NCI-H2107 treated with DMSO at 0.1 percent for 48 hours (cell line): ENCODE results near the gene SMYD2.
"Not testable (repeated sequence)": the region's sequence is repeated elsewhere in the genome, so short reads cannot be mapped to it uniquely, and the experiment has no call there.

ENCODE experiments used
- DNase-seq: peaks from one replicate; lab custom pipeline; 2025; ENCODE audit not compliant: unreplicated experiment; lab: John Stamatoyannopoulos, UW

SMYD2 gene

GRCh38 chr1:214271174-214271858, 9.6 kb upstream of the SMYD2 start:
- no peak for DNase-seq

DNA sequence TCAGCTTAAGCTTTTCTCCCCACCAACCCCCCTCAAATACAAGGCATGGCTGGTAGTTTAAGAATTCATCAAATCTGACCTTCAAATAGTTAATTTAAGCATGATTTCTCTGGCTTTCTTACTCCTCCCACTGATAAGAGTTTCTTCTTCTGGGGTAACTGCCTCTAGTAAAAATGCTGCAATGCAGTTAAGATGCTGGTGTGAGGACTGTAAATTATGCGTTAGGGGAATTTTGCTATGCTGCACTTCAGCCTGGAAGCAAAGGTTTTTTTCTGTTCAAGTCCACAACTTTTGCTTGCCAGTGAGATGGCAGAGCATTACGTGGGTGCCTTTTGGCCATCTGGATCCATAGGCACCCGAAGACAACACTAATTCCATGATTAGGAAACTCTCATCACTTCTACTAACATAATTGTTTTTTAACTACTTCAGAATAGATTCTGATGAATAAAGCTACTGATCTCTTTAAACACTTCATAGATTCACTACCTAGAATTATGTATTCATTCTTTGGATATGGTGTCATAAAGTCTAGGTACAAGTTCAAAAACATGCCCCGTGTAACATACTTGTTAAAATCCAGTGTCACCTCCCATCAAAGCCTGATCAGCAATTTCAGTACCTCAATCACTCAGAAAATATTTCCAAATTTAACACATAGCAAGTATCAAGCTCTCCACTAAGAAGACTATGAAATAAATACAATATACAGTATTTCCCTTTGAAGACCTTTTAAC, 8.8 kb upstream of the SMYD2 start:
- DNase-seq, result no peak

DNA sequence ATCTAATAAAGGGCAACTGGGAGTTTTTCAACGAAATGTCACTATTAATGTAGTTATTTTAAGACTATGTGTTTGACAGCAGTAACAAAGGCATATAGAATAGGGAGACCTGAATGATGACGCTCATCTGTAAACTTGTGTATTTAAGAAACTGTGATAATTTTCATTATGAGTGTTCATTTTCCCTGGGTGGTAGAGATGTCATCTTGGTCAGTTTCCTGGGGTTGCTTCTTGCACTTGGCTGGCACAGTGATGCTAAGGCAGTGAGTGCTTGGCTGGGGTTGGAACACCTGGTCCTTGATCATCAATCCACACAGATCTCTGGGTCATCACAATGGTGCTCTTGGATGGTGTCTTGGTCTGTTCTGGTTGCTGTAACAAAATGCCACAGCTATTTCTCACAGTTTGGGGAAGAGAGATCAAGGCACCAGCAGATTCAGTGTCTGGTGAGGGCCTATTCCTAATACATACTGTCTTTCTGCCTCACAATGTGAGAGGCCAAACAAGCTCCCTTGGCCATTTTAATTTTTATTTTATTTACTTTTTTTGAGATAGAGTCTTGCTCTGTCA, 7.9 kb upstream of the SMYD2 start:
- DNase-seq, result no peak

DNA sequence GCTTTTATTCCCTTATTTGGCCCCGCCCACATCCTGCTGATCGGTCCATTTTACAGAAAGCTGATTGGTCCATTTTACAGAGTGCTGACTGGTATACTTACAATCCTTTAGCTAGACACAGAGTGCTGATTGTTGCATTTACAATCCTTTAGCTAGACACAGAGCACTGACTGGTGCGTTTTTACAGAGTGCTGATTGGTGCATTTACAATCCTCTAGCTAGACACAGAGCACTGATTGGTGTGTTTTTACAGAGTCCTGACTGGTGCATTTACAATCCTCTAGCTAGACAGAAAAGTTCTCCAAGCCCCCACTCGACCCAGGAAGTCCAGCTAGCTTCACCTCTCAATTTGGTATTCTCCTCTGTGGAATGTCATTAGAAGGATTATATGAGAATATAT, 5.3 kb upstream of the SMYD2 start:
- not testable (repeated sequence) for DNase-seq

DNA sequence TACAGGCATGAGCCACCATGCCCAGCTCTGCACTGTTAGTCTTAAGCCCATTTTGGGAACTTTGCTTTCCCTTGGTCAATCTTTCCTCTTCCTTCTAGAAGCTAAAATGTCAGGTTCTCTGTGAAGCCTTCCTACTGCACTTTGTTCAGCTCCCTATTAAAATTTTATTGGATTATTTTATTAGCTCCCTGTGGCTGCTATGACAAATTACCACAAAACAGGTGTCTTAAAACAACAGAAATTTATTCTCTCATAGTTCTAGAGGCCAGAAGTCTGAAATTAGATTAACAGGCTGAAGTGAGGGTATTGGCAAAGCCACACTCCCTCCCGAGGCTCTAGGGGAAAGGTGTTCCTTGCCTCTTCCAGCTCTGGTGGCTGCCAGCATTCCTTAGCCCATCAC, 4.2 kb upstream of the SMYD2 start:
- no peak for DNase-seq

- no peak for DNase-seq
These were observed 3.0 kb upstream of the SMYD2 start for GRCh38 chr1:214277704-214278635.

GRCh38 chr1:214280386-214281020, 456 bp upstream of the SMYD2 start:
- DNase-seq, result peak; percentile 30

DNA sequence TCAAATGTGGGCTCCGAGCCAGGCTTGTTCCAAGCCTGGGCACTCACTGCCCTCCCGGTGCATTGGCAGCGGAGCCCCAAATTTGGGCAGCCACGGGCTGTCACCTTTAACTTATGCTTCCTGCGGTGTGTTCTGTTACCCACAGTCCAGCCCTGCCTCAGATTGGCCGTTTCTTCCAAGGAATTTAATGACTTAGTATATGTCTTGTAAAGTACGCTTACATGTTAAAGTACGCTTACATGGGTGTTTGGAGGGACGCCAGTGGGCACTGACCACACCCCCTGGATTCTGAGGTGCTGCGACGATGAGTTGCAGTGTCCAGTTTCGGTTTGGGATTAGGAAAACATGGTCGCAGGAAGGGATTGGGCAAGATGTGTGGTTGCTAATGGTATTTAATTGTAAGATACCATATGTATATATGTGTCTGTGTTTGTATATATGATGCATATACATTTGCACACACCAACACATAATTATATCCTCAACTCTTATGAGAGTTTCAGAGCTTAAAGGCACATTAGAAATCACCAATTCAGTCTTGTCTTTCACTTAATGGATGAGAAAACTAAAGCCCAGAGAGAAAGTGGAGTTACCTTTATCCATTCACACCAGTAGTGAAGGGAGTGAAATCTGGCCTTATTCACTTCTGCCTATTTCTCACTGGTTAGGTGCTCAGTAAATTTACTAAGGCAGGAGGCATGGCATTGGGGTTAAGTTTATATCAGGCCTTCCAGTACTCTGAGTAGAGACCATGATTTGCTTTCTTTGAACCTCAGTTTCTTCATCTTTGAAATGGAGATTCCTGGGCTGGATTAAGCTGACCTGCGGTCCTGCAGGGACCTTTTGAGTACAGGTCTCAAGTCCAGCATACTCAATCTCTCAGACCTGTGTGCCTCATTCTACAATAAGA, 1.0 kb downstream of the SMYD2 start:
- DNase-seq, result no peak

GRCh38 chr1:214282630-214283242, 1.8 kb downstream of the SMYD2 start:
- no peak for DNase-seq

- DNase-seq, result peak; percentile 13
These were observed 4.9 kb downstream of the SMYD2 start for GRCh38 chr1:214285610-214286440.

DNA sequence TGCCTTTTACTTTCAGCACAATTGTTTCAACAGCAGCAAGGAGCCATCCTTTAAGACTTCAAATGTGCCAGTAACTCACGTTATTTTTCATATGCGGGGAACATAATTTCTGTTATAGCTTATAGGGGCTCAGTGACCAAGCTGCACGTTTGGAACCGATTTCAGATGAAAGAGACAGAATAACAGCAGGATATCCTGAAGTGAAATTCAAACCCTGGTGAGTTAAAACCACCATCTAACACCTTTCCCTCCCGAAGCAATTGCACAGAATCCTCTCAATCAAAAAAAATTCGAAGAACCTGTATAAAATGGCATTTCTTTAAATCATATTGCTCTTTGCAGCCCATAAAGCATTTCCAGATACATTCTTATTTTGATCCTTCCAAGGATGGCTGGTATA, 6.9 kb downstream of the SMYD2 start:
- no peak for DNase-seq

DNA sequence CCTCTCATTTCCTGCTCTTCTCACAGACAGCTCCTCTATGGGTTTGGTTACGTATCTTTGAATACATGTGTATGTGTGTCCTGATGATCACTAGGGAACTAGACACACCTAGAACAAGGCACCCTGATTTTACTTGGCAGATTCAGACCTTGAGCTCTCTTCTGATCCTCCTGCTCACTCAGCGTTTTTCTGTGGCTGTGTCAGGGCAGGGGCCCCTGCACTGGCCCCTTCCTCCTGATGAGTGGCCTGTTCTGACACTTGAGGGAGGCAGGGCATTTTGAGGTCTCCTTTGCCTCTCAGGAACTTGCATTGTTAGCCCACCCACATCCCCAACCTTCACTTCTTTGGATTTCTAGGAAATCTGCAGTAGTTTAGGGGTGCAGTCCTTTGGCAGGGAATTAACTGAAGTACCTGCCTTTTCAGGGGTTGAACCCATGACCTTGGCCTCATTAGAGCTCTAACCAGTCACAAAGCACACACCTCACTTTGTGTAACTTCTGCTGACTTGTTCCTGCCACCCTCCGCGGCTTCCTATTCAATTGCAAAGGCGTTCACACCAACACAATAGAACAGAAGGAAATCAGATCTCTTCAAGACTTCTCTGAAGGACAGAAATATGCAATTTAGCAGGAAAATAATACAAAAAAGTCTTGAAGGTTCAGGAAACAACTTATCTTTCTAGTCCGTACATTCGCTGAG, 8.8 kb downstream of the SMYD2 start:
- DNase-seq, result peak; percentile 65

- DNase-seq, result no peak
These were observed 9.6 kb downstream of the SMYD2 start for GRCh38 chr1:214290424-214291037.

DNA sequence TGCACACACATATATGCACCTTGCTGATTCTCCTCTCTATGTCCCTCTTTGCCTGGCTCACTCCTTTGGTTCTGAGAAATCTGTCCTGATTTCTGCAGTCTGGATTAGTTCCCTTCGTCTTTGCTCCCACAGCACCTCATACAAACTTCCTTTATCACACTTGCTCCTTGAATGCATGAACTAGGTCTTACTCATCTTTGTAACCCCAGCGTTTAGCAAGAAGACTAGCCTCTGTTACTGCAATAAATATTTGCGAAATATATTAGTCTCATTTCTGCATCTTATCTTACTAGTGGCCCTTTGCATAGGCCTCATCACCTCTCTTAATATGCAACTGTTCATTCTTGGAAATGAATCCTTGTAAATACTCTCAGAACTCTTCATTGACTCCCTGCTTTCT, 11.4 kb downstream of the SMYD2 start:
- no peak for DNase-seq

GRCh38 chr1:214295934-214296333, 15.0 kb downstream of the SMYD2 start:
- no peak for DNase-seq

GRCh38 chr1:214296860-214297745, 16.1 kb downstream of the SMYD2 start:
- DNase-seq, result no peak
